Thyroid gland (tissue), 4 donors: ENCODE measurements around the gene DPYSL4. TPM values are rescaled to one million over a fixed set of nuclear protein-coding genes. Genes with fewer than 3 reads are reported as not detected.

Source experiments
- DNase-seq, 2 donors: peaks; one replicate each; pipeline ENCODE4 v3.0.0-alpha.2; 2019
- H3K27ac ChIP-seq, 3 donors: fragments of 200-600 bp; sonication (generic); 1 replicate in 2 of 3; 2 replicates in 1 of 3; pipeline ENCODE4 v1.5.1; 2016 to 2019; ENCODE audit warnings: mild to moderate bottlenecking in 1 of 3, moderate library complexity in 1 of 3
- H3K27me3 ChIP-seq: fragments of 200-600 bp; sonication (generic); one replicate; pipeline ENCODE4 v1.5.1; 2019
- H3K36me3 ChIP-seq, 2 donors: fragments of 200-600 bp; sonication (generic); one replicate each; pipeline ENCODE4 v1.5.1; 2016 to 2019
- H3K4me1 ChIP-seq, 2 donors: fragments of 200-600 bp; sonication (generic); one replicate each; pipeline ENCODE4 v1.5.1; 2017 to 2019
- H3K4me3 ChIP-seq, 3 donors: fragments of 200-600 bp; sonication (generic); replicated peaks in 1 of 3; 1 replicate in 2 of 3; 2 replicates in 1 of 3; pipeline ENCODE4 v1.5.1; 2016; ENCODE audit warnings: mild to moderate bottlenecking in 1 of 3
- H3K9me3 ChIP-seq: fragments of 200-600 bp; sonication (generic); one replicate; pipeline ENCODE4 v1.5.1; 2017
- CTCF ChIP-seq, 6 experiments: fragments of 200-600 bp in 3 of 6; fragments of 450-650 bp in 3 of 6; sonication (generic) in 3 of 6; IDR thresholded peaks; one replicate each; pipeline ENCODE4 v1.5.1; 2016 to 2019; ENCODE audit warnings: antibody characterized with exemption in 6 of 6, mild to moderate bottlenecking in 2 of 6, inconsistent platforms in 1 of 6, moderate library complexity in 1 of 6
- POLR2A ChIP-seq, 2 donors: fragments of 450-650 bp; IDR thresholded peaks; one replicate each; pipeline ENCODE4 v1.6.1; 2017; ENCODE audit warnings: antibody characterized with exemption in 2 of 2, mild to moderate bottlenecking in 2 of 2, moderate library complexity in 1 of 2
- WGBS, 2 donors: methylation state at CpG; one replicate each; pipeline ENCODE4 v1.1.5; 2017; 5-methylcytosine and 5-hydroxymethylcytosine counted together
- intact Hi-C: fragments of 100-400 bp; cut with DNase I; formaldehyde crosslinking; loops from one replicate; pipeline ENCODE4 v1.15.1; 2023
- total RNA-seq, 4 donors: library from RNA; depleted of rRNA; stranded (reverse); fragments of >200 nt; gene quantifications; one replicate each; pipeline ENCODE4 v1.2.3, GENCODE V29; 2016

The DPYSL4 gene
- total RNA-seq, 4 donors from 2014 or later: 0.54 to 1.5 (median 0.81) TPM

DNA sequence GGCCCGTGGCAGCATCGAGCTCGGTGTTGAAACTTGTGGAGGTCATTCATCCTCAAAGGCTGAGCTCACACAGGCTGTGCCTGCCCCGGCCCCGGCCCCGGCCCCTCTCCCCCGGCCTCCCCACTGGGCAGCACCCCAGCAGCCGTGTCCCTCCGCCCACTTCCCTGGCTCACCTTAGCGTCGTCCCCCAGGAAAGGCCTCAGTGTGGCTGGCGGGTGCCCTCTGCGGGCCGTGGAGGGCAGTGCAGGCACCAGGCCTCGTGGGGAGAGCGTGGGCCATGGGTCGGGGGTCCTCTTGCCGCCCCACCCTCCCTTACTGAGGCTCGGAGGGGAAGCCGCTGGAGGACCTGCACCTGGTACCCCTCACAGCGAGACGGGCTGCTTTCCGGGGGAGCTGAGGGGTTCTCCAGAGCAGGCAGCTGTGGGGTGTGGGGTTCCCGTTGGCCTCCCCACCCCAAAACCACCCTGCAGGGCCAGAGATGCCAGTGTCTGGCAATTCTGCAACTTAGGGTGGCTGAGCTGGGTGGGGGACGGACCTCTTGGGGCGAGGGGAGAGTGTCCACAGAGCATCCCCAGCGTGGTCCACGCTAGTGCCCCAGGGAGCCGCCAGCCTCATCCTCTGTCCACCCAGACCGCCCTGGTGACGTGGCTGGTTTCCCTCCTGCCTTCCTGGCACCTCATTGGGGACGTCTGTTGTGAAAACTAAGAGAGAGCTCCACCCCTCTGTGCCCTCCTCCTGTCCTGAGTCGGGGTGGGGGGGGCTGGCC is 44.2 kb upstream of the DPYSL4 start:
- no peak overlapping the region for H3K4me3 ChIP-seq
- peak in 5 of 6 experiments; percentile 50 to 91 (median 69) for TF ChIP-seq CTCF (IDR thresholded peaks at IDR 0.05)
- no peak for TF ChIP-seq POLR2A (IDR thresholded peaks at IDR 0.05)
- H3K4me1 ChIP-seq: no peaks in the 10 kb centered on the region
- no peaks in the 10 kb centered on the region for H3K9me3 ChIP-seq
- no peaks in the 10 kb centered on the region for H3K36me3 ChIP-seq
- no peaks in the 10 kb centered on the region for H3K27me3 ChIP-seq
- DNase-seq: peak; percentile 41 to 46
- WGBS, 2 donors: 24 to 50% methylated on average over 12 of the region's 33 CpGs
- intact Hi-C loops: loop anchor here (5.0 to 10.0 kb wide), 2 partner anchors 108 to 255 kb away; no protein-coding TSS in a partner anchor
- H3K27ac ChIP-seq: no peak overlapping the region

GRCh38 chr10:132143162-132143561 is 43.6 kb upstream of the DPYSL4 start:
- intact Hi-C loops: loop anchor here (5.0 to 10.0 kb wide), 2 partner anchors 108 to 256 kb away; no protein-coding TSS in a partner anchor

DNA sequence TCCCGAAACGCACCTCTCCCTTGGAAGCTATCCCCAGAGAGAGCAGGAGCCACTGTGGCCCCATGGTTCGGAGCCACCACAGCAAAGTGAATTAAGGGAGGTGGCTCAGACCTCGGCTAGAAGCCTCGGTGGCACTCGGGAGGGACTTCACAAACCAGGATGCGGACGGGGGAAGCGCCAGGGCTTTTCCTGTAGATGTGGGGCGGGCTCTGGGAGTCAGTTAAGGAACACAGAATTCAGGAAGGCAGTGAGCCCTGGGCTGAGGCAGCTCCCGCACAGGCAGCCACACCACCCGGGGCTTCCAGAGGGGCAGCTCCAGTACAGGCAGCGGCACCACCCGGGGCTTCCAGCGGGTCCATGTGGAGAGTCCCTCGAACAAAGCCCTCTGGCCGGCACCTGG is 42.7 kb upstream of the DPYSL4 start:
- Histone ChIP-seq H3K4me3 (no peak overlapping the region), H3K9me3 (no peaks in the 10 kb centered on the region), H3K4me1 (no peaks in the 10 kb centered on the region), H3K36me3 (no peaks in the 10 kb centered on the region), H3K27ac (no peak overlapping the region), H3K27me3 (no peaks in the 10 kb centered on the region)
- WGBS, 2 donors: 58 to 69% methylated on average over 12 to 17 of the region's 17 CpGs
- TF ChIP-seq POLR2A (IDR thresholded peaks at IDR 0.05) (no peak), CTCF (IDR thresholded peaks at IDR 0.05) (no peak)
- no peak for DNase-seq
- intact Hi-C loops: loop anchor here (5.0 to 10.0 kb wide), 2 partner anchors 109 to 257 kb away; no protein-coding TSS in a partner anchor

More at GRCh38 chr10:132143162-132143561, 43.6 kb upstream of the DPYSL4 start:
- H3K27ac ChIP-seq: no peak overlapping the region
- no peaks in the 10 kb centered on the region for H3K27me3 ChIP-seq
- DNase-seq: no peak
- WGBS, 2 donors: 30 to 45% methylated on average over 12 of the region's 12 CpGs
- no peaks in the 10 kb centered on the region for H3K4me1 ChIP-seq
- TF ChIP-seq POLR2A (IDR thresholded peaks at IDR 0.05): no peak
- H3K9me3 ChIP-seq: no peaks in the 10 kb centered on the region
- H3K36me3 ChIP-seq: no peaks in the 10 kb centered on the region
- H3K4me3 ChIP-seq: no peak overlapping the region

- Histone ChIP-seq H3K4me1 (no peaks in the 10 kb centered on the region), H3K27me3 (no peaks in the 10 kb centered on the region), H3K4me3 (no peak overlapping the region), H3K27ac (no peak overlapping the region), H3K36me3 (no peaks in the 10 kb centered on the region), H3K9me3 (no peaks in the 10 kb centered on the region)
- no peak for TF ChIP-seq POLR2A (IDR thresholded peaks at IDR 0.05)
- no peak for TF ChIP-seq CTCF (IDR thresholded peaks at IDR 0.05)
- DNase-seq: no peak
- intact Hi-C loops: loop anchor here (10.0 kb wide), 1 partner anchor 110 kb away; no protein-coding TSS in a partner anchor
- 87 to 91% methylated on average over 14 of the region's 14 CpGs for WGBS, 2 donors
Measured at GRCh38 chr10:132145002-132145401, 41.7 kb upstream of the DPYSL4 start.

DNA sequence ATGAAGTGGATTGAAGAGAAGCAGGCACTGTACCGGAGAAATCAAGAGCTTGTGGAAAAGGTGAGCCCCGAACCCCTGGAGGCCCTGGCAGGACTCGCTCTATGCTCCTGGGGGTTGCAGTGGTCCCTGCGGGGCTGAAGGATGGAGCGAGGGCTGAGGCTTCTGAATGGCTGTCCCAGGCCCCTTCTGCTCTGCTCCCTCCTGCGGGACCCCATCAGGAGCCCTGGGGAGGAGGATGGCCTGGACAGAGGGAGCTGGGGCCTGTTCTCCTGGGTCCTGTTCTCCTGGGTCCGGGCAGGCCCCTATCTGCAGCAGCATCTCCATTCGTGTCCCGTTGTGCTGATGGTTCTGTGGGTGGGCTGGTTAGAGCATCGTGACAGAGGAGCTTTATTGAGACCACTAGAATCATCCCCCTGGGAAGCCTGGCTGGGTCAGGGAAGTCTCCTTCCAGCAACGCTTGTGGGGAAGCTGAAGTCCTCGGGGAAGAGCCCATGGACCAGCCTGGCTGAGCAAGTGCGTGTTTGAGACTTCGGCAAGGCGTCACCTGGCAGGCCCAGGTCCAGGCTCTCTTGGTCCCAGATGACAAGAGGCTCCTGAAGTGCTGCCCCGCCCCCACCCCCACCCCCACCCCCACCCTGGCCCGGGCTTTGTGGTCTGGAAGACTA is 41.1 kb upstream of the DPYSL4 start:
- H3K9me3 ChIP-seq: no peaks in the 10 kb centered on the region
- 80 to 87% methylated on average over 9 to 10 of the region's 17 CpGs for WGBS, 2 donors
- H3K4me3 ChIP-seq: no peak overlapping the region
- no peaks in the 10 kb centered on the region for H3K4me1 ChIP-seq
- H3K27ac ChIP-seq: no peak overlapping the region
- intact Hi-C loops: loop anchor here (10.0 kb wide), 1 partner anchor 111 kb away; no protein-coding TSS in a partner anchor
- no peak for DNase-seq
- H3K36me3 ChIP-seq: no peaks in the 10 kb centered on the region
- no peaks in the 10 kb centered on the region for H3K27me3 ChIP-seq
- TF ChIP-seq CTCF (IDR thresholded peaks at IDR 0.05): no peak
- no peak for TF ChIP-seq POLR2A (IDR thresholded peaks at IDR 0.05)
